Astrocyte (in vitro differentiated cells and primary cell): ENCODE measurements around the gene USP20. TPM values are rescaled to one million over a fixed set of nuclear protein-coding genes. Genes with fewer than 3 reads are reported as not detected.
A peak's percentile ranks its signal among the peaks of the same experiment; 100 is the strongest.

ENCODE experiments used
- DNase-seq: peaks from one replicate; pipeline ENCODE4 v3.0.0-alpha.2; 2010; ENCODE audit warnings: low read depth
- FAIRE-seq: peaks from 2 replicates; lab custom pipeline; 2011; peaks lifted over from hg19 to GRCh38; lab: Jason Lieb, UNC
- H2AFZ ChIP-seq: 2 replicates; pipeline ENCODE4 v1.6.0; 2012; ENCODE audit warnings: low read depth, low read length, inconsistent platforms
- H3K27ac ChIP-seq: 2 replicates; pipeline ENCODE4 v1.5.1; 2011; ENCODE audit warnings: low read depth, low read length, inconsistent platforms
- H3K27me3 ChIP-seq: 2 replicates; pipeline ENCODE4 v1.6.0; 2011; ENCODE audit warnings: low read length, inconsistent platforms; ENCODE audit not compliant: insufficient read depth
- H3K36me3 ChIP-seq: 2 replicates; pipeline ENCODE4 v1.5.1; 2011; ENCODE audit warnings: low read length, inconsistent platforms; ENCODE audit not compliant: insufficient read depth
- H3K4me1 ChIP-seq: 2 replicates; pipeline ENCODE4 v1.5.1; 2011; ENCODE audit warnings: low read length, inconsistent platforms; ENCODE audit not compliant: insufficient read depth
- H3K4me2 ChIP-seq: 2 replicates; pipeline ENCODE4 v1.6.0; 2012; ENCODE audit warnings: low read length, inconsistent platforms
- H3K4me3 ChIP-seq: 2 replicates; pipeline ENCODE4 v1.5.1; 2011; ENCODE audit warnings: low read depth, mild to moderate bottlenecking, low read length, inconsistent platforms; ENCODE audit not compliant: insufficient read depth
- H3K79me2 ChIP-seq: 2 replicates; pipeline ENCODE4 v1.6.0; 2012; ENCODE audit warnings: mild to moderate bottlenecking, low read length, inconsistent platforms; ENCODE audit not compliant: insufficient read depth
- H3K9ac ChIP-seq: 2 replicates; pipeline ENCODE4 v1.6.0; 2012; ENCODE audit warnings: mild to moderate bottlenecking, low read length, inconsistent platforms
- H3K9me3 ChIP-seq: 2 replicates; pipeline ENCODE4 v1.5.1; 2012; ENCODE audit warnings: low read depth, mild to moderate bottlenecking, low read length, inconsistent platforms; ENCODE audit not compliant: insufficient read depth
- H4K20me1 ChIP-seq: 2 replicates; pipeline ENCODE4 v1.6.0; 2012; ENCODE audit warnings: low read length, inconsistent platforms; ENCODE audit not compliant: insufficient read depth
- H3K27ac Mint-ChIP-seq: one replicate; pipeline ENCODE4 v1.8.0; 2021; ENCODE audit warnings: mild to moderate bottlenecking, mixed read lengths; ENCODE audit not compliant: unreplicated experiment
- H3K27me3 Mint-ChIP-seq: one replicate; pipeline ENCODE4 v1.8.0; 2021; ENCODE audit warnings: low read depth, mixed read lengths; ENCODE audit not compliant: unreplicated experiment
- H3K36me3 Mint-ChIP-seq: one replicate; pipeline ENCODE4 v1.8.0; 2021; ENCODE audit warnings: low read depth, mixed read lengths; ENCODE audit not compliant: unreplicated experiment
- H3K4me1 Mint-ChIP-seq: one replicate; pipeline ENCODE4 v1.8.0; 2021; ENCODE audit warnings: low read depth, mixed read lengths; ENCODE audit not compliant: unreplicated experiment
- H3K4me3 Mint-ChIP-seq: one replicate; pipeline ENCODE4 v1.8.0; 2021; ENCODE audit warnings: mild to moderate bottlenecking, moderate library complexity, mixed read lengths; ENCODE audit not compliant: unreplicated experiment
- H3K9me3 Mint-ChIP-seq: one replicate; pipeline ENCODE4 v1.8.0; 2021; ENCODE audit warnings: mild to moderate bottlenecking, mixed read lengths; ENCODE audit not compliant: unreplicated experiment
- EZH2 ChIP-seq: IDR thresholded peaks from 2 replicates; pipeline ENCODE4 v1.6.1; 2012; ENCODE audit warnings: mild to moderate bottlenecking, low read length, inconsistent platforms; ENCODE audit not compliant: insufficient read depth
- total RNA-seq: library from RNA; stranded (reverse); gene quantifications from 2 replicates; pipeline ENCODE4 v1.2.1, GENCODE V29; 2021
- TF ChIP-seq, protein P1 (sequence below): IDR thresholded peaks from 2 replicates; pipeline ENCODE4 v1.5.1; 2011; ENCODE audit warnings: low read depth, mild to moderate bottlenecking, inconsistent platforms, low read length, moderate library complexity; ENCODE audit not compliant: insufficient read depth

Gene USP20
- total RNA-seq, 1 donor from 2014 or later = 24.1 TPM

- H3K27me3 Mint-ChIP-seq = no peaks in the 10 kb centered on the region
- TF ChIP-seq EZH2 = no peak
- TF ChIP-seq, protein P1, sequence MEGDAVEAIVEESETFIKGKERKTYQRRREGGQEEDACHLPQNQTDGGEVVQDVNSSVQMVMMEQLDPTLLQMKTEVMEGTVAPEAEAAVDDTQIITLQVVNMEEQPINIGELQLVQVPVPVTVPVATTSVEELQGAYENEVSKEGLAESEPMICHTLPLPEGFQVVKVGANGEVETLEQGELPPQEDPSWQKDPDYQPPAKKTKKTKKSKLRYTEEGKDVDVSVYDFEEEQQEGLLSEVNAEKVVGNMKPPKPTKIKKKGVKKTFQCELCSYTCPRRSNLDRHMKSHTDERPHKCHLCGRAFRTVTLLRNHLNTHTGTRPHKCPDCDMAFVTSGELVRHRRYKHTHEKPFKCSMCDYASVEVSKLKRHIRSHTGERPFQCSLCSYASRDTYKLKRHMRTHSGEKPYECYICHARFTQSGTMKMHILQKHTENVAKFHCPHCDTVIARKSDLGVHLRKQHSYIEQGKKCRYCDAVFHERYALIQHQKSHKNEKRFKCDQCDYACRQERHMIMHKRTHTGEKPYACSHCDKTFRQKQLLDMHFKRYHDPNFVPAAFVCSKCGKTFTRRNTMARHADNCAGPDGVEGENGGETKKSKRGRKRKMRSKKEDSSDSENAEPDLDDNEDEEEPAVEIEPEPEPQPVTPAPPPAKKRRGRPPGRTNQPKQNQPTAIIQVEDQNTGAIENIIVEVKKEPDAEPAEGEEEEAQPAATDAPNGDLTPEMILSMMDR = no peak
- H3K27ac ChIP-seq = peak overlapping the region; percentile 65
- no peak for DNase-seq
- peaks cover 21% of the 10 kb centered on the region for H4K20me1 ChIP-seq
- no peak for FAIRE-seq
- peaks cover 7% of the 10 kb centered on the region for H3K4me1 ChIP-seq
- H3K27me3 ChIP-seq = no peaks in the 10 kb centered on the region
- H3K4me1 Mint-ChIP-seq = peaks cover 6% of the 10 kb centered on the region
- H2AFZ ChIP-seq = peak overlapping the region; percentile 80
- H3K9ac ChIP-seq = peak overlapping the region; percentile 91
- H3K36me3 Mint-ChIP-seq = peaks cover 12% of the 10 kb centered on the region
- peak overlapping the region; percentile 77 for H3K4me3 ChIP-seq
- no peaks in the 10 kb centered on the region for H3K9me3 Mint-ChIP-seq
- H3K9me3 ChIP-seq = no peaks in the 10 kb centered on the region
- H3K27ac Mint-ChIP-seq = no peak overlapping the region
- H3K36me3 ChIP-seq = peaks cover 16% of the 10 kb centered on the region
- H3K4me2 ChIP-seq = peak overlapping the region; percentile 89
- H3K4me3 Mint-ChIP-seq = peak overlapping the region; percentile 89
- peaks cover 35% of the 10 kb centered on the region for H3K79me2 ChIP-seq
These were observed 11.7 kb upstream of the USP20 start for GRCh38 chr9:129823542-129823934.

- peak within 1 kb of the TSS; percentile 80 for H2AFZ ChIP-seq
- peaks cover 7% of the 10 kb centered on the region for H3K36me3 Mint-ChIP-seq
- H4K20me1 ChIP-seq = peaks cover 16% of the 10 kb centered on the region
- H3K27me3 Mint-ChIP-seq = no peaks in the 10 kb centered on the region
- no peaks in the 10 kb centered on the region for H3K27me3 ChIP-seq
- peak within 1 kb of the TSS; percentile 91 for H3K9ac ChIP-seq
- H3K4me1 ChIP-seq = peaks cover 7% of the 10 kb centered on the region
- DNase-seq = peak; percentile 81
- H3K36me3 ChIP-seq = peaks cover 18% of the 10 kb centered on the region
- H3K4me3 Mint-ChIP-seq = peak within 1 kb of the TSS; percentile 89
- FAIRE-seq = no peak
- H3K27ac Mint-ChIP-seq = peak within 1 kb of the TSS; percentile 90
- peak within 1 kb of the TSS; percentile 77 for H3K4me3 ChIP-seq
- H3K27ac ChIP-seq = peak within 1 kb of the TSS; percentile 65
- H3K9me3 ChIP-seq = no peaks in the 10 kb centered on the region
- H3K4me1 Mint-ChIP-seq = peaks cover 6% of the 10 kb centered on the region
- H3K9me3 Mint-ChIP-seq = no peaks in the 10 kb centered on the region
- peaks cover 31% of the 10 kb centered on the region for H3K79me2 ChIP-seq
- TF ChIP-seq, protein P1 = no peak
- no peak for TF ChIP-seq EZH2
- peak within 1 kb of the TSS; percentile 89 for H3K4me2 ChIP-seq
These were observed 11.2 kb upstream of the USP20 start, which contains the start of gene TOR1A for GRCh38 chr9:129823935-129824601. Gene TOR1A, minus strand, starts transcription at chr9:129824136. Its CDS starts 51 bp downstream, at chr9:129824085.

DNA sequence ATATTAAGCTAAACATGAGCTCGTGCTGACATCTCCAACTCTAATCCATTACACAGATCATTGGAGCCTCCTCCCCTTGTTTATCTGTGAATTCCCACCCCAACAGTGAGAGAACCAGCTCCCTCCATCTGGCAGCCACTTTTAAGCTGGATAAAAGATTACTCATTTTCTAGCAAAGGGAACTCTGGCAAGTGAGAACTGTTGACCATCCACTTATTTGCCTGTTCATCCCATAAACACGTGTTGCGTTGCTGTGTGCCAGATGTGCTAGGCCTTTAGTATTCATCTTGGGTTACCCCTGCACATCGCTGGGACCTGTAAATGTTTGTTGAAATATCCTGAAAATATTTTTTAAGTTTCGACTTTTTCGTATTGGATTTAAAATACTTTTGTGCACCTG lies 8.9 kb upstream of the USP20 start:
- H3K36me3 ChIP-seq = peaks cover 25% of the 10 kb centered on the region
- H3K4me1 Mint-ChIP-seq = peaks cover 6% of the 10 kb centered on the region
- H3K36me3 Mint-ChIP-seq = peaks cover 15% of the 10 kb centered on the region
- H3K9me3 Mint-ChIP-seq = no peaks in the 10 kb centered on the region
- no peak for FAIRE-seq
- no peak overlapping the region for H3K4me3 ChIP-seq
- no peak overlapping the region for H2AFZ ChIP-seq
- no peak for DNase-seq
- H4K20me1 ChIP-seq = peaks cover 11% of the 10 kb centered on the region
- H3K9ac ChIP-seq = no peak overlapping the region
- no peak overlapping the region for H3K27ac Mint-ChIP-seq
- peaks cover 23% of the 10 kb centered on the region for H3K79me2 ChIP-seq
- H3K27me3 Mint-ChIP-seq = no peaks in the 10 kb centered on the region
- H3K9me3 ChIP-seq = no peaks in the 10 kb centered on the region
- H3K27ac ChIP-seq = no peak overlapping the region
- H3K4me2 ChIP-seq = no peak overlapping the region
- H3K4me3 Mint-ChIP-seq = no peak overlapping the region
- H3K27me3 ChIP-seq = no peaks in the 10 kb centered on the region
- H3K4me1 ChIP-seq = peaks cover 7% of the 10 kb centered on the region
- TF ChIP-seq, protein P1 = no peak
- TF ChIP-seq EZH2 = no peak
